ENCODE results near the gene OR2B2.

The OR2B2 gene

DNA sequence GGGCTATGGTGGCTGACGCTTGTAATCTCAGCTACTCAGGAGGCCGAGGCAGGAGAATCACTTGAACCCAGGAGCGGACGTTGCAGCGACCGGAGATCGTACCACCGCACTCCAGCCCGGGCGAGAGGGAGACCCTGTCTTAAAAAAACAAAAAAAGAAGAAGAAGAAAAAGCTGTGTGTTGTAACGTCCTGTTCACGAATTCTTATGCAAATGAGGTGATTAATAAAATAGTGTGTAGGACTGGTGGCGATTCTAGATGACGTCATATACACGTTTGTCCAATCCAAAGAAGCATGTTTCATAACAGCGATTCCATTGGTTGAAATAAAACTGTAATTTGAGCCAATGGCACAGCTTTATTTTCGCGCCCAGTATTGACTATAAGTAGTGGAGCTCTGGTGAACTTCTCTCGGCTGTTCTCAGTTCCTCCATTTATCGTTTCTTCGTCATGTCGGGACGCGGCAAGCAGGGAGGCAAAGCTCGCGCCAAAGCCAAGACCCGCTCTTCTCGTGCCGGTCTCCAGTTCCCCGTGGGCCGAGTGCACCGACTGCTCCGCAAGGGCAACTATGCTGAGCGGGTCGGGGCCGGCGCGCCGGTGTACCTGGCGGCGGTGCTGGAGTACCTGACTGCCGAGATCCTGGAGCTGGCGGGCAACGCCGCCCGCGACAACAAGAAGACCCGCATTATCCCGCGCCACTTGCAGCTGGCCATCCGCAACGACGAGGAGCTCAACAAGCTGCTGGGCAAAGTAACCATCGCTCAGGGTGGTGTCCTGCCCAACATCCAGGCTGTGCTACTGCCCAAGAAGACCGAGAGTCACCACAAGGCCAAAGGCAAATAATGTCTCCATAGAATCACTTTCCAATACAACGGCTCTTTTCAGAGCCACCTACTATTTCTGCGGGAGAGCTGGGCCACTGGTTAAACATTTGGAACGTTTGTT lies 47.0 kb downstream of the OR2B2 start:
- no peak for TF ChIP-seq EZH2 (IDR thresholded peaks at IDR 0.05; ENCODE audit: borderline replicate concordance, low read length)
- TF ChIP-seq, protein P1, sequence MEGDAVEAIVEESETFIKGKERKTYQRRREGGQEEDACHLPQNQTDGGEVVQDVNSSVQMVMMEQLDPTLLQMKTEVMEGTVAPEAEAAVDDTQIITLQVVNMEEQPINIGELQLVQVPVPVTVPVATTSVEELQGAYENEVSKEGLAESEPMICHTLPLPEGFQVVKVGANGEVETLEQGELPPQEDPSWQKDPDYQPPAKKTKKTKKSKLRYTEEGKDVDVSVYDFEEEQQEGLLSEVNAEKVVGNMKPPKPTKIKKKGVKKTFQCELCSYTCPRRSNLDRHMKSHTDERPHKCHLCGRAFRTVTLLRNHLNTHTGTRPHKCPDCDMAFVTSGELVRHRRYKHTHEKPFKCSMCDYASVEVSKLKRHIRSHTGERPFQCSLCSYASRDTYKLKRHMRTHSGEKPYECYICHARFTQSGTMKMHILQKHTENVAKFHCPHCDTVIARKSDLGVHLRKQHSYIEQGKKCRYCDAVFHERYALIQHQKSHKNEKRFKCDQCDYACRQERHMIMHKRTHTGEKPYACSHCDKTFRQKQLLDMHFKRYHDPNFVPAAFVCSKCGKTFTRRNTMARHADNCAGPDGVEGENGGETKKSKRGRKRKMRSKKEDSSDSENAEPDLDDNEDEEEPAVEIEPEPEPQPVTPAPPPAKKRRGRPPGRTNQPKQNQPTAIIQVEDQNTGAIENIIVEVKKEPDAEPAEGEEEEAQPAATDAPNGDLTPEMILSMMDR (IDR thresholded peaks at IDR 0.05; ENCODE audit: low read length), result no peak
- Histone ChIP-seq H3K36me3 (ENCODE audit: insufficient read depth, low read length) (peaks cover 4% of the 10 kb centered on the region; the same call in 1 of the 2 replicates), H3F3A (ENCODE audit: insufficient read depth, low read length) (peaks cover 13% of the 10 kb centered on the region; the same call in 1 of the 2 replicates), H3K9ac (ENCODE audit: low read length) (peak overlapping the region; percentile 90), H3K79me2 (ENCODE audit: insufficient read depth, low read length) (no peaks in the 10 kb centered on the region), H3K9me2 (ENCODE audit: low read depth, low read length) (no peaks in the 10 kb centered on the region), H2AFZ (ENCODE audit: low read length) (no peak overlapping the region), H3K4me1 (ENCODE audit: insufficient read depth, low read length, severe bottlenecking) (peaks cover 44% of the 10 kb centered on the region), H3K9me3 (ENCODE audit: low read length) (0 out of 2 replicates have a peak, but pooled peaks cover 6% of the 10 kb centered on the region), H3K27ac (ENCODE audit: low read depth, low read length, poor library complexity, severe bottlenecking) (peak overlapping the region; percentile 99), H3K27me3 (ENCODE audit: insufficient read depth, low read length) (no peaks in the 10 kb centered on the region), H3K4me3 (ENCODE audit: low read depth, low read length, poor library complexity, severe bottlenecking) (peak overlapping the region; percentile 69), H4K20me1 (ENCODE audit: insufficient read depth, low read length) (no peaks in the 10 kb centered on the region), H3K4me2 (ENCODE audit: low read length) (peak overlapping the region; percentile 87)

DNA sequence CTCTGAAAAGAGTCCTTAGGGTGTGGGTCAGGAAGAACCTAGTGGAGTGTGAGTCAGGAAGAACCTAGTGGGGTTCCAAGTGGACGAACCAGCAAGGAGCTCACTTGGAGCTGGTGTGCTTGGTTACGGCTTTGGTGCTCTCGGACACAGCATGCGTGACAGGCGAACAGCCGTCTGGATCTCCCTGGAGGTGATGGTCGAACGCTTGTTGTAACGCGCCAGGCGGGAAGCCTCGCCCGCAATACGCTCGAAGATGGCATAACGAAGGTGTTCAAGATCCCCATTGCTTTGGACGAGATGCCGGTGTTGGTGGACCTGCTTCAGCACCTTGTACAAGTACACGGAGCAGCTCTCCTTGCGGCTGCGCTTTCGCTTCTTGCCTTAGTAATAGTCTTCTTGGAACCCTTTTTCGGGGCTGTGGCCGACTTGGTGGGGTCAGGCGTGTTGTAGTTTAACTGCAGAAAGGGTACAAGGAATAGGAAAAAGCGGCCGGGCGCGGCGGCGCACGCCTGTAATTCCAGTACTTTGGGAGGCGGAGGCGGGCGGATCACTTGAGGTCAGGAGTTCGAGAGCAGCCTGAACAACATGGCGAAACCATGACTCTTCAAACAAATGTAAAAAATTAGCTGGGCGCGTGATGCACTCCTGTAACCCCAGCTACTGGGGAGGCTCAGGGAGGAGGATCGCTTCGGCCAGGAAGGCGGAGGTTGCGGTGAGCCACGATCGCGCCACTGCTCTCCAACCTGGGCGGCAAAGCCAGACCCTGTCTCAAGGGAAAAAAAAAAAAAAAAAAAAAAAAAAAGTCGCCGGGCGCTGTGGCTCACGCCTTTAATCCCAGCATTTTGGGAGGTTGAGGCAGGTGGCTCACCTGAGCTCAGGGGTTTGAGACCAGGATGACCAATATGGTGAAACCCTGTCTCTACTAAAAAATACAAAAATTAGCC lies 48.0 kb downstream of the OR2B2 start:
- H3K4me1 ChIP-seq (ENCODE audit: insufficient read depth, low read length, severe bottlenecking), result peaks cover 34% of the 10 kb centered on the region
- H4K20me1 ChIP-seq (ENCODE audit: insufficient read depth, low read length), result no peaks in the 10 kb centered on the region
- H3K79me2 ChIP-seq (ENCODE audit: insufficient read depth, low read length), result no peaks in the 10 kb centered on the region
- peaks cover 4% of the 10 kb centered on the region; the same call in 1 of the 2 replicates for H3K36me3 ChIP-seq (ENCODE audit: insufficient read depth, low read length)
- TF ChIP-seq EZH2 (IDR thresholded peaks at IDR 0.05; ENCODE audit: borderline replicate concordance, low read length), result no peak
- TF ChIP-seq, protein P1 (IDR thresholded peaks at IDR 0.05; ENCODE audit: low read length), result no peak
- peak overlapping the region; percentile 99 for H3K27ac ChIP-seq (ENCODE audit: low read depth, low read length, poor library complexity, severe bottlenecking)
- no peaks in the 10 kb centered on the region for H3K27me3 ChIP-seq (ENCODE audit: insufficient read depth, low read length)
- peak overlapping the region; percentile 69 for H3K4me3 ChIP-seq (ENCODE audit: low read depth, low read length, poor library complexity, severe bottlenecking)
- H3K9me2 ChIP-seq (ENCODE audit: low read depth, low read length), result no peaks in the 10 kb centered on the region
- H3K4me2 ChIP-seq (ENCODE audit: low read length), result peak overlapping the region; percentile 87
- 0 out of 2 replicates have a peak, but pooled peaks cover 6% of the 10 kb centered on the region for H3K9me3 ChIP-seq (ENCODE audit: low read length)
- H2AFZ ChIP-seq (ENCODE audit: low read length), result no peak overlapping the region
- H3F3A ChIP-seq (ENCODE audit: insufficient read depth, low read length), result peaks cover 10% of the 10 kb centered on the region; the same call in 1 of the 2 replicates
- no peak overlapping the region for H3K9ac ChIP-seq (ENCODE audit: low read length)

DNA sequence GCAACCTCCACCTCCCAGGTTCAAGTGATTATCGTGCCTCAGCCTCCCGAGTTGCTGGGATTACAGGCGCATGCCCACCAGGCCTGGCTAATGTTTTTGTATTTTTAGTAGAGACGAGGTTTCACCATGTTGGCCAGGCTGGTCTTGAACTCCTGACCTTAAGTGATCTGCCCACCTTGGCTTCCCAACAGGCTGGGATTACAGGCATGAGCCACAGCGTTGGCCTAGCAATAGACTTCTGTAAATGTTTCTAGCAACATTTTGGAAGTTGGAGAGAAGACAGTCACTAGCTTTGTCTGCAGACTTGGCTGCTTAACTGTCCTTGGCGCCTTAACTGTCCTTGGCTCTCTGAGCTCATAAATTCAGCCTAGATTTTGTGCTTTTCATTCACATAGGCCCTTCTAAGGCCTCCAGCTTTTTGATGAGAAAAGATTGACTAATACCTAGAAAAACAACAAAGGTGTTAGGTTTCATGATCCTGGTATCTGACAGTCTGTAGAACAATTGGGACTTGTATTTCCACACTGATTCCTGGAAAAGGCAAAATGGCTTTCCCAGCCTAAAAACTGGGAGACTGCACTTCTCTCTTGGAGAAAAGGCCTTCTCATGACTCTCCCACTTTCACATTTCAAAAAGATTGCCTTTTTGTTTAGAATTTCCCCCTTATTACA lies 49.7 kb downstream of the OR2B2 start:
- Histone ChIP-seq H2AFZ (ENCODE audit: low read length) (no peak overlapping the region), H3K9me2 (ENCODE audit: low read depth, low read length) (no peaks in the 10 kb centered on the region), H3K79me2 (ENCODE audit: insufficient read depth, low read length) (no peaks in the 10 kb centered on the region), H3K4me1 (ENCODE audit: insufficient read depth, low read length, severe bottlenecking) (peaks cover 17% of the 10 kb centered on the region), H4K20me1 (ENCODE audit: insufficient read depth, low read length) (no peaks in the 10 kb centered on the region), H3K27ac (ENCODE audit: low read depth, low read length, poor library complexity, severe bottlenecking) (peak overlapping the region; percentile 31), H3K27me3 (ENCODE audit: insufficient read depth, low read length) (no peaks in the 10 kb centered on the region), H3K4me2 (ENCODE audit: low read length) (no peak overlapping the region), H3K36me3 (ENCODE audit: insufficient read depth, low read length) (peaks cover 4% of the 10 kb centered on the region; the same call in 1 of the 2 replicates), H3K4me3 (ENCODE audit: low read depth, low read length, poor library complexity, severe bottlenecking) (no peak overlapping the region), H3K9me3 (ENCODE audit: low read length) (0 out of 2 replicates have a peak, but pooled peaks cover 6% of the 10 kb centered on the region), H3K9ac (ENCODE audit: low read length) (no peak overlapping the region), H3F3A (ENCODE audit: insufficient read depth, low read length) (peaks cover 10% of the 10 kb centered on the region; the same call in 1 of the 2 replicates)
- TF ChIP-seq, protein P1 (IDR thresholded peaks at IDR 0.05; ENCODE audit: low read length), result no peak
- no peak for TF ChIP-seq EZH2 (IDR thresholded peaks at IDR 0.05; ENCODE audit: borderline replicate concordance, low read length)
